HL-60/S4 treated with retinoic acid at 250 ng/mL for 4 days and 3 days (cell line): ENCODE data around the gene NACC1.

Experiments
- in situ Hi-C: fragments of 300-500 bp; cut with MboI; formaldehyde crosslinking; loops from 2 replicates; pipeline ENCODE4 v1.7.0; 2022; ENCODE audit warnings: low sequenced_read_pairs

Gene NACC1

GRCh38 chr19:13099073-13099999 is 18.7 kb upstream of the NACC1 start:
- in situ Hi-C loops = no loop called here

DNA sequence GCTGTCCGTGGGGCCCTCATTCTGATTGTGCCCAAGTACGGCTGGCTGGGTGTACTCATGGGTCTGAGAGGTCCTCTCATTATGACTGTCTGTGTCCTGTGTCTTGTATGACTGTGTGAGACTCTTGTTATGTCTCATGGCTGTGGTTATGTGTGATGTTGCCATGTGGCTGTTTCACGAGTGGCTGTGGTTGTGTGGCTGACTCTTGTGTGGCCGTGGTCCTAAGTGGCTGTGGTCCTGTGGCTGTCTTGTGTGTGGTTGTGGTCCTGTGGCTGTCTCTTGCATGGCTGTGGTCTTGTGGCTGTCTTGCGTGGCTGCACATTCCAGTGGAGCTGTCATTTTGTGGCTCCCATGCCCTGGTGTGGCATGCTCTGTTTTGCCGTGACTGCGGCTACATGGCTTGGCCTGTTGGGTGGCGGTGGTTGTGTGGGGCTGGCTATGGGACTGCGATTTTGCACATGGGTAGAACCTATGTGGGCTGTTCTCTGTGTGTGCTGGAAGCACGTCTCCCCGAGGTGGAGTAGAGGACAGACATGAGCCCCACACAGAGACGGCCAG is 18.0 kb upstream of the NACC1 start:
- in situ Hi-C loops = no loop called here

DNA sequence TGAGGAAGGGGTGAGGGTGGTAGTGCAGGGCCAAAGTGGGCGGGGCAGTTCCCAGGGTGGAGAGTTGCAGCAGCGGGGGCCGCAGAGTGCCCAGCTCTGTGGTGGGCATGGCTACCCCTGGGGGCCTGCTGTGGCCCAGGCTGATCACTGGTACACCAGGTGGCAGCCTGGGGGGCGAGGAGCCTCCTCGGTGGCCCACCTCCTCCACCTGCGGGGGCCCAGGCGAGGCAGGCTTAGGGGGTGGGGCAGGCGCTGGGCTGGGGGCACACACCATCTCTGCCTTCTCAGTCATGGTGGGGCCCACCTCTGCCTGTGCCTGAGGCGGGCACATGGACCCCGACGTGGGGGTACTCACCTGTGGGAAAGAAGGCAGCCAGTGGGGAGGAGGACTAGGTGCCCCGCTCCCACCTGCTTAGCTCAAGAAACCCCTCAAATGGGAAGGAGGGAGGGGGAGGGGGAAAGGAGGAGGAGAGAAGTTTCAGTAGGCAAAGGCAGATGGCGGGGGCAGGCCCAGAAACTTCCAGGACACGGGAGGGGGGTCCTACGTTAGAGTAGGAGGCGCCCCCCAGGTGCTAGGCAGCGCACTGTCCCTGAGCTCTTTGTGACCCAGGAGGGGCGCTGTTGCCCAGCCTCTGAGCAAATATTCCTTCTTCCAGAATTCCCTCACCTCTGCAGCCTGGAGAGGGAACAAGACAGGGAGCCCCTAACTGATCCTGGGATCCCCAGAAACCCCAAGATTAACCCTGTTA is 17.0 kb upstream of the NACC1 start:
- in situ Hi-C loops = no loop called here

DNA sequence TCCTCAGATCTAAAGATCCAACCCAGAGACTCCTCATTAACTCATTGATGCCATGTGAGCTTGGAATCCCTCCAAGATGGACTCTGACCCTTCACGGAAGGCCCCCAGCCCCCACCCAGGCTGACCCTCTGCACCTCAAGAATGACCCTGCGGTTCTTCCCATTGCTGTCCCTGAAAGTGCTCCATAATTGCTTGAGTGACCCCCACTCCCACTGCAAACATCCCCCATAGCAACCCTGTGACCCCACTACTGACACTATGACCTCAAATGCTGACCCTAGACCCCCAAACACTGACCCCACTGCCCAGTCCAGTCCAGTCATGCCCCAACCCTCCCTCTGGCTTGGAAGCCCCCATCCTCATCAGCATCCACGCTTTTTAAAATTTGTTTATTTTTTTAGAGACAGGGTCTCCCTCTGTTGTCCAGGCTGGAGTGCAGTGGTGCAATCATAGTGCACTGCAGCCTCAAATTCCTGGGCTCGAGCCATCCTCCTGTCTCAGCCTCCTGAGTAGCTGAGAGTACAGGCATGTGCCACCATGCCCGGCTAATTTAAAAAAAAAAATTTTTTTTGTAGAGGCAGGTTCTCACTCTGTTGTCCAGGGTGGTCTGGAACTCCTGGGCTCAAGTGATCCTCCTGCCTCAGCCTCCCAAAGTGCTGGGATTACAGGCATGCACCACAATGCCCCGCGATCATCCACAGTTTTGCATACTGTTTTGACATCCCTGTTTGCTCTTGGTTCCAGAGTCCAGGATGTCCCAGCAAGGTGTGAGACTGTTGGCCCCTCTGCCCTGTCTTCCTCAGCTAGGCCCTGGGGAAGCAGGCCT is 16.3 kb upstream of the NACC1 start:
- in situ Hi-C loops = no loop called here

DNA sequence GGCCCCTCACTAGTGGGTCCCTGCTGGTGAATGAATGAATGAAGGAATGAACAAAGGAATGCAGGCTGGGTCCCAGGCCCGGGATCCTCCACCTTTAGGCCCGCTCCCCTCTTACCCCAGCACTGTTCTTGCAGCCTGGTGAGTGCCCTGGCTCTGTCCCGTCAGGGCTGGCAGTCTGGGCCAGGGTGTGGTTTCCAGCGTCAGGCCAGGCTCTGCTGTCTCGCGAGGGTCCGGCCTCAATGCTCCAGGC is 15.7 kb upstream of the NACC1 start:
- in situ Hi-C loops = no loop called here

DNA sequence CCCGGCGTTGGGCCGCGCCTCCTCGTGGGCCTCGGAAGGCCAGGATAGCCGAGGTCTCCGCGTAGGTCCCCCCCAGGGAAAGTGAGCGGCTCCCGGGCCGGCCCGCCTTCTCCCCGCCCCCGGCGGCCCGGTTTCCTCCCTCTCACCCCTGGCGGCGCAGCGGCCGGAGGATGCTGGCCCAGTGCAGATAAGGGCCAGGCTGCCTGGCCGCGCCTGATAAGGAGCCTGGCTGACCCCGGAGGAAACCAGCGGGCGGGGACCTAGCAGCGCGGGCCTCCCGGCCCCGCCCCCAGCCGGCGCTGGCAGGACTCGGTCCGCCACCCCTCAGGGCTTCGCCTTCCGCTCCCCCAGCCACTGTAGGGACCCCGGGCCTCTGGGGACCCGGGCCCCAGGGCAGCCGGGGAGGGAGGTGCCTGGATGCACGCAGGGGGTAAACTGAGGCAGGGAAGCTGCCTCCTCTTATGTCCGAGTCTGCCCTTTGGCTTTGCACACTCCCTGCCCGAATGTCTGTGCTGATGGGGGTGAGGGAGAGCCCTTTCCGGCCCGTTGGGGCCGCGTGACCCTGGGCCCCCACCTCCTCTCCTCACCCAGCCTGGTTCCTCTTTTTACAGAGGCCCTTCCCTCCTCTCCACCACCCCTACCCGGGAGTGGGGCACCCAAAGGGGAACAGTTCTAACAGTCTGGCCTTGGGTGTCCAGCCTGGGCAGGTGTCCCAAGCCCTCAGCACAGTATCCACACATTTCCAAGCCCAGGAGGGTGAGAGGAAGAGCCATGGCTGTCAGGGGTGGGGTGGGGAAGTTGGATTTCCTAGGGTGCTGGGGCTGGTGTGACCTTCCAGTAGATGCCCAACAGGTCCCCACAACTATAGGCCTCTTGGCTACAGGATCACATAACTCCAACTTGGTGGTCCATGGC is 15.1 kb upstream of the NACC1 start, which contains the start of gene LYL1:
TSS of gene LYL1 (minus strand) at position 193 of the 915 bp plus-strand sequence. CDS start 1,687 bp downstream, outside the sequence.
- in situ Hi-C loops = no loop called here

- in situ Hi-C loops = no loop called here
These were observed 14.3 kb upstream of the NACC1 start for GRCh38 chr19:13103581-13104359.

GRCh38 chr19:13104360-13104847 is 13.7 kb upstream of the NACC1 start:
- in situ Hi-C loops = no loop called here

DNA sequence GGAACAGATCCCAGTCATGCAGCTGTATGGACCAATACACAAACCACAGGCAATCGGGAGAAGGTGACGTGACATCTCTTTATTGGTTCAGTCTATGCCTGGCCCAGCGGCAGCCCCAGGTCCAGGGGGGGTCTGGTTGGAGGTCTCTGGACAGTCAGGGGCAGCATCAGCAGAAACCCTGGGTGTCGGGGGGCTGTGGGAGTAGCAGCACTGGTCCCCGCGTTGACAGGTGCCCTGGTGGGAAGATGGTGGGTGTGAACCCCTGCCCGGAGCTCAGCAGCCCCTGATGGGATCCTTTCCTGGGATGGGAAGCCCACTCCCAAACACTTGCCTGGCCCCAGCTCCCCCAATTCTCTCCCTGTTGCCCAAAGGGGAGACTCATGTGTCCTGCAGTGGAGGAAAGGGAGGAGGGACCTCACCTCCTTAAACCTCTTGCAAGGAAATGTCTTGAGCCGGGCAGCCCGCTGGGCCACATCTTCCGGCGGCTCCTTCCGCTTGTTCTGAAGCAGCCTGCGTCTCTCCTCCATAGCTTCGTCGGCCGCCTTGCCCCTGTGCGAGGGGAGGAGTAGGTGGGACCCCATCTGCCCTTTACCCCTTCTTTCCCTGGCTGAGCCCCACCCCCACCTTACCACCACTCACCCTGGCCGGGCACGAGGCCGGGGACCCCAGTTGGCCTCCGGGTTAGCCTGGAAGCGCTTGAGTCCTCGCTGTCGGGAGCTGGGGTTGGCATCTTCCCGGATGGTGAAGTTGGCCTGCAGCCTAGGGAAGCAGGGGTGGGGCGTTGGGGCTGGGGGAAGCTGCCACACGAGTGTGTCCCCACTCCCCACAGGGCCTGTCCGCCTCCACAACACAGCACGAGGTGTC is 13.0 kb upstream of the NACC1 start:
- in situ Hi-C loops = no loop called here

- in situ Hi-C loops = no loop called here
These were observed 8.5 kb upstream of the NACC1 start for GRCh38 chr19:13109361-13110098.

GRCh38 chr19:13110099-13110610 is 7.9 kb upstream of the NACC1 start:
- in situ Hi-C loops = no loop called here

- in situ Hi-C loops = no loop called here
These were observed 5.5 kb upstream of the NACC1 start for GRCh38 chr19:13112555-13112954.

- in situ Hi-C loops = no loop called here
These were observed 2.2 kb upstream of the NACC1 start for GRCh38 chr19:13115936-13116281.

DNA sequence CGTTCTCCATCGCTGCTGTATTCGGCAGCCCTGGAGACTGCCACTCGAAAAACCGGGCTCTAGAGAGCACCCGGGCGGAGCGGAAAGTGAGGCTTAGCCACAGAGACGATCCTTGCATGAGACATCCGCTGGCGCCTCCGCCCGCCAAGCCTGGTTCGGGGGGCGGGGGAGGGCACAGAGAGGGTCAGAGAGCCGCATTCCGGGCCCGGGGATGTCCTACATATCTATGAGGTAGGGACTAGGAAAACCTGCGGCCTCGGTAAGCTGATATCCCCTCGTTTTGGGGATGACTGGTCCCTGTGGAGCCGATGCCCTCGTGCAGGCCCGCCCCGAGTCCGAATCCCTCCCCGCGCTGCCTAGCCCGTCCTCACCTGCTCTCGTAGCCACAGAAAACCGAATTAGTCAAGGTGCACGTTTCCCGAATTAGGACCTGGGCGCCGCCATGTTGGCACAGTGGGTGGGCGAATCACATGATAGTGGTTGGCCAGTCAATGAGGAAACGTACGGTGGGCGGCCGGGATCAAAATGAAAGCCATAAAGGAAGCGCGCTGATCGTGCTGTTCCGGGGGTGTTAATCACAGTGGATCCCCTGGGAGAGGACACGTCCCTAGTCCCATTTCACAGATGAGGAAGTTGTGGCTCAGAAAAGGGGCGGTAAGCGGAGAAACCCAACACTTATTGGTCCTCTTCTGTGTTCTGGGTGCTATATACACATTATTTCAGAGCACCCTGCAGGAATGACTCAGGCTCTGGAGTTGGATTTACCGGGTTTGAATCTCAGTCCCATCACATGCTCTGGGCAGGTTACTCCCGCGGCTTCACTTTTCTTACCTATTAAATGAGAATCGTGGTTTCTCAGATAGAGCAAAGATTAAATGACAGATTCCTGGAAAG is 1.5 kb upstream of the NACC1 start, which contains the start of gene TRMT1:
TSS of gene TRMT1 (minus strand) at position 459 of the 894 bp plus-strand sequence. CDS start at position 118, 341 bp downstream.
- in situ Hi-C loops = no loop called here

GRCh38 chr19:13117176-13117771 is 790 bp upstream of the NACC1 start:
- in situ Hi-C loops = no loop called here
